K562 (cell line): ENCODE measurements around the gene DYRK1A. TPM values are rescaled to one million over a fixed set of nuclear protein-coding genes. Genes with fewer than 3 reads are reported as not detected.

Experiments used
- DIDO1 ChIP-seq: fragments of 450-650 bp; IDR thresholded peaks from 2 replicates; pipeline ENCODE4 v1.6.1; 2016; ENCODE audit warnings: low read depth, missing biosample characterization, missing genetic modification characterization
- ESRRA ChIP-seq: fragments of 450-650 bp; IDR thresholded peaks from 2 replicates; pipeline ENCODE4 v1.6.1; 2014; ENCODE audit warnings: low read depth, mild to moderate bottlenecking, moderate library complexity, borderline replicate concordance
- FOS ChIP-seq: IDR thresholded peaks from 3 replicates; pipeline ENCODE4 v1.6.1; 2011; ENCODE audit not compliant: insufficient read length; ENCODE audit errors: extremely low read depth
- GATA2 ChIP-seq: sonication (generic); formaldehyde crosslinking; IDR thresholded peaks from 2 replicates; pipeline ENCODE4 v1.4.0; 2020; ENCODE audit warnings: mild to moderate bottlenecking, missing genetic modification reagents
- JUND ChIP-seq, 2 experiments: IDR thresholded peaks; 2 replicates in 1 of 2; 3 replicates in 1 of 2; pipeline ENCODE4 v1.6.1; 2011; ENCODE audit warnings: borderline replicate concordance in 2 of 2, low read depth in 2 of 2, low read length in 2 of 2, improper control_type of control experiment in 1 of 2, missing biosample characterization in 1 of 2, missing genetic modification characterization in 1 of 2, missing genetic modification reagents in 1 of 2
- MIER1 ChIP-seq: fragments of 450-650 bp; IDR thresholded peaks from 2 replicates; pipeline ENCODE4 v1.6.1; 2016; ENCODE audit warnings: antibody characterized with exemption, mild to moderate bottlenecking, low read depth
- NCOA4 ChIP-seq: fragments of 450-650 bp; IDR thresholded peaks from 2 replicates; pipeline ENCODE4 v1.6.1; 2018; ENCODE audit warnings: mild to moderate bottlenecking; ENCODE audit not compliant: partially characterized antibody
- NEUROD1 ChIP-seq: fragments of 150-350 bp; IDR thresholded peaks from 2 replicates; pipeline ENCODE4 v1.6.1; 2014; ENCODE audit warnings: borderline replicate concordance, low read length, low read depth; ENCODE audit not compliant: partially characterized antibody
- NFE2 ChIP-seq: IDR thresholded peaks from 2 replicates; pipeline ENCODE4 v1.6.1; 2014; ENCODE audit warnings: antibody characterized with exemption, low read depth
- NFE2L1 ChIP-seq: fragments of 450-650 bp; IDR thresholded peaks from 2 replicates; pipeline ENCODE4 v1.6.1; 2016; ENCODE audit warnings: missing genetic modification characterization, low read depth, mild to moderate bottlenecking, missing compliant biosample characterization, moderate library complexity, borderline replicate concordance
- NFRKB ChIP-seq: fragments of 450-650 bp; IDR thresholded peaks from 2 replicates; pipeline ENCODE4 v1.6.1; 2016; ENCODE audit warnings: low read depth
- RAD51 ChIP-seq: fragments of 450-650 bp; IDR thresholded peaks from 2 replicates; pipeline ENCODE4 v1.7.1; 2016; ENCODE audit warnings: low read depth, mild to moderate bottlenecking, borderline replicate concordance
- RCOR1 ChIP-seq, 2 experiments: IDR thresholded peaks; 2 replicates each; pipeline ENCODE4 v1.6.1; 2012; ENCODE audit warnings: low read depth in 2 of 2, low read length in 2 of 2, borderline replicate concordance in 1 of 2, improper control_type of control experiment in 1 of 2
- SMARCE1 ChIP-seq: fragments of 450-650 bp; IDR thresholded peaks from 2 replicates; pipeline ENCODE4 v1.7.1; 2016; ENCODE audit warnings: mild to moderate bottlenecking
- TAL1 ChIP-seq: fragments of 450-650 bp; IDR thresholded peaks from 2 replicates; pipeline ENCODE4 v1.6.1; 2016; ENCODE audit warnings: mild to moderate bottlenecking
- ZNF134 ChIP-seq: fragments of 250-450 bp; sonication (Bioruptor Pico); conservative IDR thresholded peaks from 2 replicates; pipeline ENCODE4 v1.4.0; 2020
- ZNF253 ChIP-seq: fragments of 250-450 bp; sonication (Bioruptor Pico); conservative IDR thresholded peaks from 2 replicates; pipeline ENCODE4 v1.6.1; 2021; ENCODE audit warnings: mild to moderate bottlenecking
- ZNF584 ChIP-seq: fragments of 200-800 bp; sonication (Bioruptor generic); IDR thresholded peaks from 2 replicates; pipeline ENCODE4 v1.6.1; 2016; ENCODE audit warnings: low read depth, mild to moderate bottlenecking, missing genetic modification characterization, missing compliant biosample characterization
- ZNF586 ChIP-seq: fragments of 450-650 bp; formaldehyde crosslinking; conservative IDR thresholded peaks from 2 replicates; pipeline ENCODE4 v1.4.0; 2020; ENCODE audit warnings: mild to moderate bottlenecking, moderate library complexity
- ZNF589 ChIP-seq: fragments of 200-800 bp; sonication (Bioruptor generic); IDR thresholded peaks from 2 replicates; pipeline ENCODE4 v1.6.1; 2016; ENCODE audit warnings: low read depth, missing genetic modification characterization, missing compliant biosample characterization
- polyA plus RNA-seq, 8 experiments: library from polyadenylated mRNA; depleted of rRNA in 4 of 8; stranded (reverse) in 5 of 8; unstranded in 3 of 8; fragments of >200 nt; fragmentation: Nextera tagmentation in 2 of 8; fragmentation: Illumina TruSeq in 1 of 8; extraction: Ambion mirVana in 2 of 8; extraction: Trizol in 1 of 8; gene quantifications; 2 replicates each; pipeline versions ENCODE4 v1.2.1 to v1.2.3, GENCODE V29; 2011 to 2014; ENCODE audit warnings: inconsistent platforms in 1 of 8, missing spikeins in 1 of 8
- total RNA-seq, 7 experiments: library from RNA; depleted of rRNA in 6 of 7; stranded (reverse); fragments of >200 nt in 6 of 7; fragmentation: Illumina TruSeq in 2 of 7; extraction: Trizol in 2 of 7; gene quantifications; 2 replicates each; pipeline versions ENCODE4 v1.2.1 to v1.2.3, GENCODE V29; 2011 to 2021; ENCODE audit warnings: low replicate concordance in 1 of 7
- TF ChIP-seq, protein P1 (sequence below), 2 experiments: IDR thresholded peaks in 1 of 2; conservative IDR thresholded peaks in 1 of 2; 2 replicates each; pipeline ENCODE4 v1.6.1; 2016; ENCODE audit warnings: low read depth in 2 of 2, mild to moderate bottlenecking in 1 of 2, missing compliant biosample characterization in 1 of 2, missing genetic modification characterization in 1 of 2, moderate library complexity in 1 of 2
- TF ChIP-seq, protein P2 (sequence below): fragments of 250-450 bp; sonication (Bioruptor Pico); IDR thresholded peaks from 2 replicates; pipeline ENCODE4 v1.8.0; 2021; ENCODE audit warnings: mild to moderate bottlenecking, moderate library complexity

DYRK1A gene
- total and polyA plus RNA-seq, 9 of the 15 experiments (the other 6 are each of a cell fraction or from before 2014, with no cell fraction given): 3.7 to 64.8 (median 42.3) TPM

DNA sequence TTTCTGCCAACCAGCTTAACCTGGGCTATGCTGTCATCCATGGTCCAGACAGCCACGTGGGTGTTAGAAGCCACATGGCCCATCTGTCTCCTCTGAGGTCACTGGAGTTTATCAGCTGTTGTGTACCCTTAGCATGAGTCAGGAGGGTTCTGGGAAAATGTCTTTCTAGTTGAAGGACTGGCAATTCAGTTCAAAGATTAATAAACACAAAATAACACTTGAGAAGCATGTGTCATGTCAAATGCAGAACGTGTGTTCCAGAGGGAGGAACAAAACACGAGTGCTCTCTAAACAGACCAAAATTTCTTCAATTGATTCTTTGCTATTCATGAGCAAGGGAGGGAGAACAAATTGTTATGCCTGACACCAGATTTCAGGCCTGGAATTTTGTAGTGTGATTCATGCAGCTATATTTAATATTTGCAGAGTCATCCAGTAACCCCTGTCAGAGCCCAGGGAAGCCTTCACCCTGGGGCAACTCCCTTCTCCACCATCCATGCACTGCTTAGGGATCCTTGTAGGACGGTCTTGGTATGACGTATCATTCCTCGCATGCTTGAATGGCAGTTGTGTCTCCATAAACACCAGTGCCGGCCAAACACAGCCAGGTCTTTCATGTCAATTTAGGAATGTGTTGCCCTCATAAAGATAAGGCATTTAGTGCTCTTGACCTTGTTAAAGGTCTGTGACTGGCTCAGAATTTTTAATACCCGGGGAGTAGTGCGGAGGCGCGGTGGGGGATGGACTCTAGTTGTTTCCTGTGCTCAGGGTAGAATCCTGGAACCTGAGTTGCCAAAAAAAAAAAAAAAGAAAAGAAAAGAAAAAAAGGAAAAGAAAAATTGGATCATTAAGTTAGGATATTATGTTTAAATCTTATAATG is 27.7 kb upstream of the DYRK1A start (continued):
- TF ChIP-seq, protein P1, sequence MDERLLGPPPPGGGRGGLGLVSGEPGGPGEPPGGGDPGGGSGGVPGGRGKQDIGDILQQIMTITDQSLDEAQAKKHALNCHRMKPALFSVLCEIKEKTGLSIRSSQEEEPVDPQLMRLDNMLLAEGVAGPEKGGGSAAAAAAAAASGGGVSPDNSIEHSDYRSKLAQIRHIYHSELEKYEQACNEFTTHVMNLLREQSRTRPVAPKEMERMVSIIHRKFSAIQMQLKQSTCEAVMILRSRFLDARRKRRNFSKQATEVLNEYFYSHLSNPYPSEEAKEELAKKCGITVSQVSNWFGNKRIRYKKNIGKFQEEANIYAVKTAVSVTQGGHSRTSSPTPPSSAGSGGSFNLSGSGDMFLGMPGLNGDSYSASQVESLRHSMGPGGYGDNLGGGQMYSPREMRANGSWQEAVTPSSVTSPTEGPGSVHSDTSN (CRISPR knock-in tag; IDR thresholded peaks at IDR 0.05; ENCODE audit: low read depth): no peak
- TF ChIP-seq, protein P1 (tag; conservative IDR thresholded peaks at IDR 0.05; ENCODE audit: low read depth): peak; percentile 73
- TF ChIP-seq MIER1: no peak
- peak; percentile 71; the same call in 1 of the 2 replicates for TF ChIP-seq ZNF584 (CRISPR knock-in tag)
- 0 out of 2 replicates have a peak, but pooled peaks have one; percentile 1 for TF ChIP-seq GATA2 (CRISPR knock-in tag)
- peak; percentile 46; the same call in 1 of the 2 replicates for TF ChIP-seq DIDO1 (tag)
- TF ChIP-seq ESRRA: peak; percentile 82
- peak; percentile 81 for TF ChIP-seq JUND (IDR thresholded peaks at IDR 0.05; ENCODE audit: borderline replicate concordance, low read depth, low read length)
- TF ChIP-seq JUND (tag; IDR thresholded peaks at IDR 0.05; ENCODE audit: borderline replicate concordance, low read depth, low read length): peak; percentile 86; the same call in 2 of the 3 replicates
- TF ChIP-seq NEUROD1: no peak
- no peak for TF ChIP-seq NCOA4
- TF ChIP-seq, protein P2, sequence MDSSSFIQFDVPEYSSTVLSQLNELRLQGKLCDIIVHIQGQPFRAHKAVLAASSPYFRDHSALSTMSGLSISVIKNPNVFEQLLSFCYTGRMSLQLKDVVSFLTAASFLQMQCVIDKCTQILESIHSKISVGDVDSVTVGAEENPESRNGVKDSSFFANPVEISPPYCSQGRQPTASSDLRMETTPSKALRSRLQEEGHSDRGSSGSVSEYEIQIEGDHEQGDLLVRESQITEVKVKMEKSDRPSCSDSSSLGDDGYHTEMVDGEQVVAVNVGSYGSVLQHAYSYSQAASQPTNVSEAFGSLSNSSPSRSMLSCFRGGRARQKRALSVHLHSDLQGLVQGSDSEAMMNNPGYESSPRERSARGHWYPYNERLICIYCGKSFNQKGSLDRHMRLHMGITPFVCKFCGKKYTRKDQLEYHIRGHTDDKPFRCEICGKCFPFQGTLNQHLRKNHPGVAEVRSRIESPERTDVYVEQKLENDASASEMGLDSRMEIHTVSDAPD (CRISPR knock-in tag): no peak; the same call in 1 of the 2 replicates
- 0 out of 2 replicates have a peak, but pooled peaks have one; percentile 4 for TF ChIP-seq TAL1
- peak; percentile 49 to 62; a peak in 3 of 4 replicates for TF ChIP-seq RCOR1 (IDR thresholded peaks at IDR 0.05; ENCODE audit: borderline replicate concordance in 1 of 2, low read depth in 2 of 2, low read length in 2 of 2)
- TF ChIP-seq SMARCE1: peak; percentile 80
- TF ChIP-seq NFRKB: peak; percentile 85
- no peak for TF ChIP-seq ZNF253 (CRISPR knock-in tag)
- TF ChIP-seq NFE2L1 (tag): peak; percentile 84
- TF ChIP-seq NFE2: peak; percentile 96
- TF ChIP-seq ZNF134: peak; percentile 89
- no peak for TF ChIP-seq ZNF586 (CRISPR knock-in tag)
- TF ChIP-seq ZNF589 (CRISPR knock-in tag): peak; percentile 78; the same call in 1 of the 2 replicates
- 0 out of 2 replicates have a peak, but pooled peaks have one; percentile 3 for TF ChIP-seq RAD51
- peak; percentile 5 for TF ChIP-seq FOS
